H9 (cell line): ENCODE measurements around the gene EIF4E1B. TPM values are rescaled to one million over a fixed set of nuclear protein-coding genes. Genes with fewer than 3 reads are reported as not detected.

Experiments
- DNase-seq: peaks from one replicate; pipeline ENCODE4 v3.0.0-alpha.2; 2017
- H2AFZ ChIP-seq: one replicate; pipeline ENCODE4 v1.6.1; 2013; ENCODE audit warnings: mild to moderate bottlenecking, low read length, control low read depth, moderate library complexity
- H2AK5ac ChIP-seq: 2 replicates; pipeline ENCODE4 v1.6.1; 2013; ENCODE audit warnings: low read length, control low read depth, mixed read lengths; ENCODE audit not compliant: insufficient read length
- H2BK120ac ChIP-seq: one replicate; pipeline ENCODE4 v1.6.1; 2013; ENCODE audit warnings: low read depth, mild to moderate bottlenecking, low read length, control low read depth, inconsistent platforms; ENCODE audit not compliant: poor library complexity, severe bottlenecking
- H2BK12ac ChIP-seq: 2 replicates; pipeline ENCODE4 v1.6.1; 2013; ENCODE audit warnings: low read length, control low read depth, mixed read lengths, low read depth; ENCODE audit not compliant: insufficient read length
- H2BK15ac ChIP-seq: 2 replicates; pipeline ENCODE4 v1.6.1; 2013; ENCODE audit warnings: low read depth, low read length, control low read depth
- H2BK20ac ChIP-seq: one replicate; pipeline ENCODE4 v1.6.1; 2013; ENCODE audit warnings: low read depth, mild to moderate bottlenecking, low read length, control low read depth, inconsistent platforms; ENCODE audit not compliant: poor library complexity, severe bottlenecking
- H2BK5ac ChIP-seq: 2 replicates; pipeline ENCODE4 v1.6.1; 2013; ENCODE audit warnings: low read length, control low read depth, mixed read lengths; ENCODE audit not compliant: insufficient read length
- H3K14ac ChIP-seq: 2 replicates; pipeline ENCODE4 v1.6.1; 2013; ENCODE audit warnings: low read length, control low read depth; ENCODE audit not compliant: insufficient read depth
- H3K18ac ChIP-seq: 2 replicates; pipeline ENCODE4 v1.6.1; 2013; ENCODE audit warnings: low read depth, mild to moderate bottlenecking, mixed read lengths, low read length, control low read depth; ENCODE audit not compliant: insufficient read length
- H3K23ac ChIP-seq: 2 replicates; pipeline ENCODE4 v1.6.1; 2013; ENCODE audit warnings: low read length, control low read depth, mixed read lengths, low read depth; ENCODE audit not compliant: insufficient read length
- H3K23me2 ChIP-seq: 2 replicates; pipeline ENCODE4 v1.6.1; 2013; ENCODE audit warnings: low read depth, mild to moderate bottlenecking, mixed read lengths, low read length, control low read depth; ENCODE audit not compliant: insufficient read length, poor library complexity, severe bottlenecking
- H3K27ac ChIP-seq: 2 replicates; pipeline ENCODE4 v1.5.1; 2013; ENCODE audit warnings: low read length, control low read depth, mixed read lengths, low read depth; ENCODE audit not compliant: insufficient read length
- H3K27me3 ChIP-seq: 2 replicates; pipeline ENCODE4 v1.6.1; 2013; ENCODE audit warnings: low read length, control low read depth, inconsistent platforms; ENCODE audit not compliant: insufficient read depth
- H3K4ac ChIP-seq: 2 replicates; pipeline ENCODE4 v1.6.1; 2013; ENCODE audit warnings: low read depth, mild to moderate bottlenecking, control low read depth, inconsistent platforms, low read length, moderate library complexity
- H3K4me1 ChIP-seq: 2 replicates; pipeline ENCODE4 v1.6.1; 2013; ENCODE audit warnings: low read length, control low read depth, inconsistent platforms; ENCODE audit not compliant: insufficient read depth
- H3K4me2 ChIP-seq: 2 replicates; pipeline ENCODE4 v1.6.1; 2013; ENCODE audit warnings: low read length, control low read depth, mixed read lengths; ENCODE audit not compliant: insufficient read length, insufficient read depth
- H3K56ac ChIP-seq: 2 replicates; pipeline ENCODE4 v1.6.1; 2013; ENCODE audit warnings: low read depth, mild to moderate bottlenecking, mixed read lengths, low read length, control low read depth; ENCODE audit not compliant: insufficient read length
- H3K79me1 ChIP-seq: 2 replicates; pipeline ENCODE4 v1.6.1; 2013; ENCODE audit warnings: low read depth, mild to moderate bottlenecking, moderate library complexity, low read length, control low read depth, inconsistent platforms; ENCODE audit not compliant: insufficient read depth, poor library complexity, severe bottlenecking
- H3K79me2 ChIP-seq: 2 replicates; pipeline ENCODE4 v1.6.1; 2013; ENCODE audit warnings: low read length, control low read depth, inconsistent platforms; ENCODE audit not compliant: insufficient read depth
- H3K9ac ChIP-seq: 2 replicates; pipeline ENCODE4 v1.6.1; 2013; ENCODE audit warnings: low read length, control low read depth, mixed read lengths; ENCODE audit not compliant: insufficient read length; ENCODE audit errors: extremely low read depth
- H3K9me3 ChIP-seq: one replicate; pipeline ENCODE4 v1.6.1; 2013; ENCODE audit warnings: low read depth, low read length, inconsistent platforms; ENCODE audit not compliant: control insufficient read depth
- H3T11ph ChIP-seq: one replicate; pipeline ENCODE4 v1.6.1; 2013; ENCODE audit warnings: mild to moderate bottlenecking, low read length, control low read depth, inconsistent platforms
- H4K20me1 ChIP-seq: one replicate; pipeline ENCODE4 v1.6.1; 2013; ENCODE audit not compliant: control insufficient read depth, insufficient read length, insufficient read depth
- H4K5ac ChIP-seq: 2 replicates; pipeline ENCODE4 v1.6.1; 2013; ENCODE audit warnings: low read depth, mild to moderate bottlenecking, mixed read lengths, low read length, control low read depth; ENCODE audit not compliant: insufficient read length
- H4K8ac ChIP-seq: replicated peaks from 2 replicates; pipeline ENCODE4 v1.6.1; 2013; ENCODE audit warnings: low read length, control low read depth, mixed read lengths, low read depth; ENCODE audit not compliant: insufficient read length
- H4K91ac ChIP-seq: 2 replicates; pipeline ENCODE4 v1.6.1; 2013; ENCODE audit warnings: low read depth, mild to moderate bottlenecking, moderate library complexity, mixed read lengths, low read length, control low read depth; ENCODE audit not compliant: insufficient read length
- H3K27ac Mint-ChIP-seq, 3 experiments: 2 replicates in 2 of 3; 3 replicates in 1 of 3; pipeline ENCODE4 v1.8.0; 2020 to 2021; ENCODE audit warnings: mixed read lengths in 3 of 3, mild to moderate bottlenecking in 1 of 3, moderate library complexity in 1 of 3
- H3K27me3 Mint-ChIP-seq: 2 replicates; pipeline ENCODE4 v1.8.0; 2021; ENCODE audit warnings: low read depth, mild to moderate bottlenecking, moderate library complexity, mixed read lengths
- H3K36me3 Mint-ChIP-seq, 3 experiments: 2 replicates in 2 of 3; 3 replicates in 1 of 3; pipeline ENCODE4 v1.8.0; 2020 to 2021; ENCODE audit warnings: low read depth in 3 of 3, mixed read lengths in 3 of 3; ENCODE audit not compliant: insufficient read depth in 1 of 3
- H3K4me1 Mint-ChIP-seq, 2 experiments: 2 replicates each; pipeline ENCODE4 v1.8.0; 2020; ENCODE audit warnings: mixed read lengths in 2 of 2
- H3K4me3 Mint-ChIP-seq, 2 experiments: 2 replicates in 1 of 2; 3 replicates in 1 of 2; pipeline ENCODE4 v1.8.0; 2020 to 2021; ENCODE audit warnings: mild to moderate bottlenecking in 2 of 2, mixed read lengths in 2 of 2, moderate library complexity in 1 of 2
- H3K9me3 Mint-ChIP-seq, 2 experiments: 2 replicates in 1 of 2; 3 replicates in 1 of 2; pipeline ENCODE4 v1.8.0; 2020; ENCODE audit warnings: mild to moderate bottlenecking in 2 of 2, mixed read lengths in 2 of 2, moderate library complexity in 1 of 2
- WGBS: extraction: QIAGEN DNeasy Blood & Tissue Kit; methylation state at CpG from one replicate; pipeline ENCODE4 v1.1.7; 2013; ENCODE audit warnings: missing lambda C conversion rate, low lambda C conversion rate, mixed read lengths; ENCODE audit not compliant: insufficient read length; ENCODE audit errors: extremely low coverage; 5-methylcytosine and 5-hydroxymethylcytosine counted together
- total RNA-seq: library from RNA; stranded (reverse); gene quantifications from 2 replicates; pipeline ENCODE4 v1.2.1, GENCODE V29; 2021
- TF ChIP-seq, protein P1 (sequence below): fragments of 200-600 bp; sonication (generic); conservative IDR thresholded peaks from 3 replicates; pipeline ENCODE4 v1.8.0; 2021; ENCODE audit warnings: antibody characterized with exemption, mild to moderate bottlenecking

The EIF4E1B gene
- total RNA-seq, 1 experiment from 2014 or later, result 1.3 TPM

DNA sequence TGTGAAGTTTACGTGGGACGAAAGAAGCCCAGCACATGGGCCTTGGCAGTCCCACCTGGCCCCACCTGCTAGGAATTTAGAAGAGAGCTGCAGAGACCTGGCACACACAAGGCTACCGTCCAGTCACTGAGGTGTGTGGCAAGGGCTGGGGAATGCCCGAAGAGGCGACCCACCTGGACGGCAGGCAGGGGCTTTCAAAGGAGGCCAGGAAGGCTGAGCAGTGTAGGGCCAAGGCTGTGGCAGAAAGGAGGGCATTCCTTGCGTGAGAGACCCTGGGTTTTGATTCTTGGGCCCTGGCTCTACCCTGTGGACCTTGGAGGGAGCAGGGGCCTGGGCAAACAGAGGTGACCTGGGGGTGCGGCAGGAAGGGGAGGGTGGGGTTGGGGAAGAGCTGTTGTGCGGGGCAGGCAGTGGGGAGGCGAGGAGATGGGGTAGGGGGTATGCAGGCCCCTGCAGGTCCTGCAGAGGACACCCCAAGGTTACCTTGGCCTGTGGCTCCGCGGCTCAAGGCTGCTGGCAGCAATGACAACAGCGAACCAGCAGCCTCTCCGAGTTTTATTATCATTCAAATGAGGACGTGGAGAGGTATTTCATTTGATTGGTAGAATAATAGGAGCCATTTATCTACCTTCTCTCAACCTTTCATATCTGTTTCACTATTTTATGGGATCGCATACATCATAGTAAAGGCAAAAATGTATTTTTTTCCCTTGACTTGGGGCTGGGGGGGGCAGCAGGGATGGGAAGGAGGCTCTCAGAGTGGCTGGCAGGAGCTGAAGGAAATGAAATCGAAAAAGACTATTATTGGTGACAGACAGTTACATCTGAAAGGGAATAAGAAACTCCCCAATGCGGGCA is 41.6 kb downstream of the EIF4E1B start:
- H3K9ac ChIP-seq, result no peak overlapping the region
- H2AK5ac ChIP-seq, result no peak overlapping the region
- TF ChIP-seq, protein P1, sequence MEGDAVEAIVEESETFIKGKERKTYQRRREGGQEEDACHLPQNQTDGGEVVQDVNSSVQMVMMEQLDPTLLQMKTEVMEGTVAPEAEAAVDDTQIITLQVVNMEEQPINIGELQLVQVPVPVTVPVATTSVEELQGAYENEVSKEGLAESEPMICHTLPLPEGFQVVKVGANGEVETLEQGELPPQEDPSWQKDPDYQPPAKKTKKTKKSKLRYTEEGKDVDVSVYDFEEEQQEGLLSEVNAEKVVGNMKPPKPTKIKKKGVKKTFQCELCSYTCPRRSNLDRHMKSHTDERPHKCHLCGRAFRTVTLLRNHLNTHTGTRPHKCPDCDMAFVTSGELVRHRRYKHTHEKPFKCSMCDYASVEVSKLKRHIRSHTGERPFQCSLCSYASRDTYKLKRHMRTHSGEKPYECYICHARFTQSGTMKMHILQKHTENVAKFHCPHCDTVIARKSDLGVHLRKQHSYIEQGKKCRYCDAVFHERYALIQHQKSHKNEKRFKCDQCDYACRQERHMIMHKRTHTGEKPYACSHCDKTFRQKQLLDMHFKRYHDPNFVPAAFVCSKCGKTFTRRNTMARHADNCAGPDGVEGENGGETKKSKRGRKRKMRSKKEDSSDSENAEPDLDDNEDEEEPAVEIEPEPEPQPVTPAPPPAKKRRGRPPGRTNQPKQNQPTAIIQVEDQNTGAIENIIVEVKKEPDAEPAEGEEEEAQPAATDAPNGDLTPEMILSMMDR, result no peak
- H2BK120ac ChIP-seq, result no peak overlapping the region
- no peaks in the 10 kb centered on the region for H3K23me2 ChIP-seq
- H4K8ac ChIP-seq, result no peak overlapping the region
- H3K4me3 Mint-ChIP-seq, result peak overlapping the region; percentile 12 to 34; a peak in 2 of 5 replicates
- no peak overlapping the region for H3K56ac ChIP-seq
- H3K27me3 Mint-ChIP-seq, result peaks cover 8% of the 10 kb centered on the region
- H2BK12ac ChIP-seq, result no peak overlapping the region
- H3K9me3 ChIP-seq, result no peaks in the 10 kb centered on the region
- no peak overlapping the region for H3T11ph ChIP-seq
- H3K9me3 Mint-ChIP-seq, result no peaks in the 10 kb centered on the region
- no peak overlapping the region for H2AFZ ChIP-seq
- no peaks in the 10 kb centered on the region for H3K79me1 ChIP-seq
- H3K27me3 ChIP-seq, result no peaks in the 10 kb centered on the region
- H3K79me2 ChIP-seq, result no peaks in the 10 kb centered on the region
- no peak overlapping the region for H3K4ac ChIP-seq
- peak overlapping the region; percentile 63 to 93 (median 65); a peak in 5 of 7 replicates for H3K27ac Mint-ChIP-seq
- H3K14ac ChIP-seq, result peak overlapping the region; percentile 51; the same call in 1 of the 2 replicates
- DNase-seq, result peak; percentile 58
- 0 out of 2 replicates have a peak overlapping the region, but pooled peaks have one; percentile 91 for H2BK15ac ChIP-seq
- no peaks in the 10 kb centered on the region for H4K20me1 ChIP-seq
- H3K4me1 Mint-ChIP-seq, result peaks cover 26 to 46% of the 10 kb centered on the region in 2 experiments
- peaks cover 4% of the 10 kb centered on the region; the same call in 1 of the 2 replicates for H3K4me1 ChIP-seq
- no peak overlapping the region for H4K5ac ChIP-seq
- no peak overlapping the region for H3K23ac ChIP-seq
- H2BK5ac ChIP-seq, result no peak overlapping the region
- peak overlapping the region; percentile 81 for H3K18ac ChIP-seq
- H4K91ac ChIP-seq, result no peak overlapping the region
- WGBS, result no CpG with 5 or more reads among the region's 18 CpGs
- H2BK20ac ChIP-seq, result no peak overlapping the region
- H3K27ac ChIP-seq, result no peak overlapping the region
- peaks cover 0 to 1% (median 0%) of the 10 kb centered on the region in 3 experiments; a peak in 2 of 7 replicates for H3K36me3 Mint-ChIP-seq
- H3K4me2 ChIP-seq, result no peak overlapping the region
